ENCODE measurements around the gene TBC1D2.
"Not testable (repeated sequence)": the region's sequence is repeated elsewhere in the genome, so short reads cannot be mapped to it uniquely, and the experiment has no call there.

Gene TBC1D2

GRCh38 chr9:98275159-98275558 is 19.7 kb upstream of the TBC1D2 start:
- DNase-seq (ENCODE audit: insufficient read length, low spot score), result no peak
- no peak for FAIRE-seq

- FAIRE-seq (no peak), DNase-seq (ENCODE audit: insufficient read length, low spot score) (no peak)
Measured at GRCh38 chr9:98272083-98272482, 16.6 kb upstream of the TBC1D2 start.

GRCh38 chr9:98271479-98271878 is 16.0 kb upstream of the TBC1D2 start:
- DNase-seq (ENCODE audit: insufficient read length, low spot score), result no peak
- FAIRE-seq, result no peak

- not testable (repeated sequence) for FAIRE-seq; DNase-seq (ENCODE audit: insufficient read length, low spot score)
Measured at GRCh38 chr9:98270284-98270683, 14.8 kb upstream of the TBC1D2 start.

- not testable (repeated sequence) for FAIRE-seq; DNase-seq (ENCODE audit: insufficient read length, low spot score)
Measured at GRCh38 chr9:98269652-98270051, 14.2 kb upstream of the TBC1D2 start.

GRCh38 chr9:98267556-98267955 is 12.1 kb upstream of the TBC1D2 start:
- not testable (repeated sequence) for DNase-seq (ENCODE audit: insufficient read length, low spot score); FAIRE-seq

GRCh38 chr9:98264516-98264915 is 9.1 kb upstream of the TBC1D2 start:
- DNase-seq (ENCODE audit: insufficient read length, low spot score) (no peak), FAIRE-seq (no peak)

- DNase-seq (ENCODE audit: insufficient read length, low spot score) (peak; percentile 37), FAIRE-seq (peak; percentile 72)
Measured at GRCh38 chr9:98263482-98264357, 8.3 kb upstream of the TBC1D2 start.

GRCh38 chr9:98263080-98263479 is 7.6 kb upstream of the TBC1D2 start:
- no peak for DNase-seq (ENCODE audit: insufficient read length, low spot score)
- no peak for FAIRE-seq

- DNase-seq (ENCODE audit: insufficient read length, low spot score) (no peak), FAIRE-seq (no peak)
Measured at GRCh38 chr9:98262056-98262455, 6.6 kb upstream of the TBC1D2 start.

GRCh38 chr9:98260635-98261034 is 5.2 kb upstream of the TBC1D2 start:
- DNase-seq (ENCODE audit: insufficient read length, low spot score) (no peak), FAIRE-seq (no peak)

- no peak for FAIRE-seq
- no peak for DNase-seq (ENCODE audit: insufficient read length, low spot score)
Measured at GRCh38 chr9:98259791-98260190, 4.3 kb upstream of the TBC1D2 start.

GRCh38 chr9:98256756-98257155 is 1.3 kb upstream of the TBC1D2 start:
- no peak for DNase-seq (ENCODE audit: insufficient read length, low spot score)
- no peak for FAIRE-seq

GRCh38 chr9:98255061-98255577 is 330 bp downstream of the TBC1D2 start:
- DNase-seq (ENCODE audit: insufficient read length, low spot score) (no peak), FAIRE-seq (no peak)

- no peak for FAIRE-seq
- no peak for DNase-seq (ENCODE audit: insufficient read length, low spot score)
Measured at GRCh38 chr9:98254228-98255060, 1.0 kb downstream of the TBC1D2 start.

- FAIRE-seq, result no peak
Measured at GRCh38 chr9:98253565-98253964, 1.9 kb downstream of the TBC1D2 start.

GRCh38 chr9:98251551-98251950 is 3.9 kb downstream of the TBC1D2 start:
- FAIRE-seq (no peak), DNase-seq (ENCODE audit: insufficient read length, low spot score) (no peak)

More at GRCh38 chr9:98253565-98253964, 1.9 kb downstream of the TBC1D2 start:
- DNase-seq (ENCODE audit: insufficient read length, low spot score), result no peak

- no peak for DNase-seq (ENCODE audit: insufficient read length, low spot score)
- FAIRE-seq, result no peak
Measured at GRCh38 chr9:98249771-98250170, 5.7 kb downstream of the TBC1D2 start.

GRCh38 chr9:98248737-98249474 is 6.5 kb downstream of the TBC1D2 start:
- FAIRE-seq, result no peak
- DNase-seq (ENCODE audit: insufficient read length, low spot score), result no peak

- DNase-seq (ENCODE audit: insufficient read length, low spot score), result no peak
- FAIRE-seq, result no peak
Measured at GRCh38 chr9:98247831-98248657, 7.4 kb downstream of the TBC1D2 start.

All from GM19239 (cell line).